Endothelial cell of umbilical vein (primary cell): ENCODE data around the gene LAMC3. TPM values are rescaled to one million over a fixed set of nuclear protein-coding genes. Genes with fewer than 3 reads are reported as not detected.

ENCODE experiments used
- BruUV-seq: library from RNA; stranded (reverse); fragments of 400-500 nt; replicated peaks from 2 replicates; lab custom pipeline; 2021; lab: Mats Ljungman, UMichigan
- CTCF ChIA-PET: fragments of 300-600, 350-600 bp; sonication (Branson Sonifier 250); formaldehyde crosslinking; loops from one replicate; lab custom pipeline; 2021; ENCODE audit warnings: antibody characterized with exemption, inconsistent platforms; lab: Charles Lee
- POLR2A ChIA-PET: fragments of 300-600, 350-600 bp; sonication (Branson Sonifier 250); formaldehyde crosslinking; loops from one replicate; lab custom pipeline; 2021; ENCODE audit warnings: antibody characterized with exemption, inconsistent platforms; lab: Charles Lee
- DNase-seq: peaks from one replicate; pipeline ENCODE4 v3.0.0-alpha.2; 2011; ENCODE audit warnings: low read depth, low spot score
- FAIRE-seq: peaks from 2 replicates; lab custom pipeline; 2011; peaks lifted over from hg19 to GRCh38; lab: Jason Lieb, UNC
- H2AFZ ChIP-seq: 2 replicates; pipeline ENCODE4 v1.6.0; 2012; ENCODE audit warnings: low read depth, low read length, control low read depth, inconsistent platforms
- H3K27ac ChIP-seq: 2 replicates; pipeline ENCODE4 v1.5.1; 2011; ENCODE audit warnings: low read depth, mild to moderate bottlenecking, control low read depth, low read length, moderate library complexity; ENCODE audit not compliant: insufficient read depth
- H3K27me3 ChIP-seq, 2 experiments: 2 replicates each; pipeline versions ENCODE4 v1.6.0 to v1.6.1; 2011; ENCODE audit warnings: low read length in 2 of 2, mixed read lengths in 1 of 2; ENCODE audit not compliant: control insufficient read depth in 2 of 2, insufficient read depth in 2 of 2
- H3K36me3 ChIP-seq, 2 experiments: 2 replicates in 1 of 2; 3 replicates in 1 of 2; pipeline ENCODE4 v1.5.1; 2011; ENCODE audit warnings: low read length in 2 of 2, mild to moderate bottlenecking in 1 of 2, moderate library complexity in 1 of 2; ENCODE audit not compliant: control insufficient read depth in 2 of 2, insufficient read depth in 2 of 2; ENCODE audit errors: extremely low read depth in 1 of 2
- H3K4me1 ChIP-seq: 3 replicates; pipeline ENCODE4 v1.5.1; 2011; ENCODE audit warnings: mild to moderate bottlenecking, low read length; ENCODE audit not compliant: control insufficient read depth, insufficient read depth; ENCODE audit errors: extremely low read depth
- H3K4me2 ChIP-seq: 2 replicates; pipeline ENCODE4 v1.6.1; 2011; ENCODE audit warnings: low read length, control low read depth, mixed read lengths; ENCODE audit not compliant: insufficient read depth
- H3K4me3 ChIP-seq, 3 experiments: fragments of 200-600 bp in 1 of 3; sonication (generic), shearing (Covaris generic) in 1 of 3; replicated peaks in 1 of 3; 2 replicates each; pipeline ENCODE4 v1.5.1; 2011 to 2016; ENCODE audit warnings: control low read depth in 3 of 3, low read length in 3 of 3, mild to moderate bottlenecking in 2 of 3, inconsistent platforms in 1 of 3, low read depth in 1 of 3, moderate library complexity in 1 of 3; ENCODE audit not compliant: insufficient read depth in 1 of 3
- H3K79me2 ChIP-seq: 2 replicates; pipeline ENCODE4 v1.6.0; 2012; ENCODE audit warnings: low read length, inconsistent platforms; ENCODE audit not compliant: control insufficient read depth, insufficient read depth
- H3K9ac ChIP-seq: replicated peaks from 2 replicates; pipeline ENCODE3; 2011; ENCODE audit warnings: low read length, control low read depth; ENCODE audit not compliant: insufficient read depth; ENCODE audit errors: extremely low read depth
- H3K9me1 ChIP-seq: replicated peaks from 3 replicates; pipeline ENCODE4 v1.6.0; 2011; ENCODE audit warnings: mild to moderate bottlenecking, low read length; ENCODE audit not compliant: control insufficient read depth, insufficient read depth; ENCODE audit errors: extremely low read depth
- H3K9me3 ChIP-seq: replicated peaks from 2 replicates; pipeline ENCODE4 v1.5.1; 2012; ENCODE audit warnings: low read length, inconsistent platforms; ENCODE audit not compliant: control insufficient read depth, insufficient read depth
- H4K20me1 ChIP-seq: replicated peaks from 2 replicates; pipeline ENCODE3; 2011; ENCODE audit warnings: mild to moderate bottlenecking, low read length; ENCODE audit not compliant: control insufficient read depth, insufficient read depth; ENCODE audit errors: extremely low read depth
- EZH2 ChIP-seq: IDR thresholded peaks from 2 replicates; pipeline ENCODE4 v1.6.1; 2012; ENCODE audit warnings: borderline replicate concordance, low read depth, mild to moderate bottlenecking, moderate library complexity, low read length, inconsistent platforms; ENCODE audit not compliant: severe bottlenecking
- FOS ChIP-seq: IDR thresholded peaks from 2 replicates; pipeline ENCODE4 v1.6.1; 2011; ENCODE audit warnings: mild to moderate bottlenecking, low read length, moderate library complexity, borderline replicate concordance; ENCODE audit not compliant: insufficient read depth
- GATA2 ChIP-seq: IDR thresholded peaks from 2 replicates; pipeline ENCODE4 v1.7.0; 2011; ENCODE audit warnings: low read depth, mild to moderate bottlenecking, moderate library complexity, mixed read lengths, low read length; ENCODE audit not compliant: insufficient read length, insufficient read depth
- JUN ChIP-seq: IDR thresholded peaks from 2 replicates; pipeline ENCODE4 v1.6.1; 2011; ENCODE audit warnings: borderline replicate concordance, low read depth; ENCODE audit not compliant: insufficient read length, insufficient read depth
- MYC ChIP-seq: IDR thresholded peaks from one replicate; pipeline ENCODE4 v1.6.1; 2011; ENCODE audit warnings: mild to moderate bottlenecking, low read depth, low read length
- POLR2A ChIP-seq: IDR thresholded peaks from 2 replicates; pipeline ENCODE4 v1.6.1; 2012; ENCODE audit warnings: low read depth, mild to moderate bottlenecking, control low read depth, low read length
- POLR2AphosphoS5 ChIP-seq: IDR thresholded peaks from 2 replicates; pipeline ENCODE4 v1.6.1; 2012; ENCODE audit warnings: low read depth, mild to moderate bottlenecking, control low read depth, low read length, moderate library complexity; ENCODE audit not compliant: insufficient read depth
- dilution Hi-C: fragments of 300-500 bp; cut with MboI; formaldehyde crosslinking; loops from one replicate; pipeline ENCODE4 v1.15.0; 2019; ENCODE audit warnings: low sequenced_read_pairs; ENCODE audit not compliant: extremely low pct_ligation_motif_present
- intact Hi-C: fragments of 100-400 bp; cut with micrococcal nuclease; formaldehyde crosslinking; loops from one replicate; pipeline ENCODE4 v1.10.0; 2022
- polyA plus RNA-seq, 4 experiments: library from polyadenylated mRNA; depleted of rRNA in 3 of 4; stranded (reverse) in 3 of 4; unstranded in 1 of 4; fragments of >200 nt; gene quantifications; 2 replicates each; pipeline versions ENCODE4 v1.2.1 to v1.2.3, GENCODE V29; 2011 to 2012; ENCODE audit warnings: missing spikeins in 1 of 4
- total RNA-seq: library from RNA; stranded (reverse); gene quantifications from 2 replicates; pipeline ENCODE4 v1.2.3, GENCODE V29; 2021
- TF ChIP-seq, protein P1 (sequence below), 2 donors: IDR thresholded peaks; 1 replicate in 1 of 2; 2 replicates in 1 of 2; pipeline ENCODE4 v1.5.1; 2011; ENCODE audit warnings: low read length in 2 of 2, mild to moderate bottlenecking in 2 of 2, moderate library complexity in 2 of 2, control low read depth in 1 of 2, inconsistent platforms in 1 of 2, low read depth in 1 of 2; ENCODE audit not compliant: insufficient read depth in 1 of 2; ENCODE audit errors: extremely low read depth in 1 of 2
- TF ChIP-seq, protein P2 (sequence below): IDR thresholded peaks from 2 replicates; pipeline ENCODE4 v1.6.1; 2011; ENCODE audit not compliant: insufficient read depth, insufficient read length

Gene LAMC3
- total and polyA plus RNA-seq, 2 donors (not counting 3 experiments of a cell fraction or from before 2014, with no cell fraction given), result 0.18 to 0.38 TPM

DNA sequence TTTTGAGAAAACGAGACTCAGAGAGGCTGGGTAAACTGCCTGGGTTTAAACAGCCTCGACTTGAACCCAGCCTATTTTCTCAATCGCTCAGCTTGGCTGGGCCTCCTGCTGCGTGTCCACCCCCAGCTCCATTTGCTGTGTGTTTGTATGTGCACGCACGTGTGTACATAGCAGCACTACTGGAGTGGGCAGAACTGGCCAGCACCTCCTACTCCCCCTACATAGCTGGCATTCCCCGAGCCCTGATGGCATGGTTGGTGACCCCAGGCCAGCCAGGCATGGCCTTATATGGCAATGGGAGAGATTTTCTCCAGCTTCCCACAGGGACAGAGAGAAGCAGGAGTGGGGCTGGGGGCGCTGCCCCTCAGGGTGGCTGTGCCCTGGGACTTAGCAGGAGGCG, 91.5 kb downstream of the LAMC3 start:
- ChIA-PET POLR2A (no interaction called here), CTCF (interaction anchor here (0.9 to 1.8 kb wide), 3 partner anchors 17 to 43 kb away, joined by 3 to 4 read pairs (median 3); no protein-coding TSS in a partner anchor)
- DNase-seq (no peak), FAIRE-seq (no peak)
- Histone ChIP-seq H2AFZ (no peak overlapping the region), H3K4me3 (no peak overlapping the region), H3K9me1 (no peaks in the 10 kb centered on the region), H3K9me3 (no peaks in the 10 kb centered on the region), H3K9ac (no peak overlapping the region), H3K4me1 (peaks cover 7% of the 10 kb centered on the region), H4K20me1 (no peaks in the 10 kb centered on the region), H3K27me3 (peaks cover 5 to 10% of the 10 kb centered on the region in 2 experiments), H3K36me3 (no peaks in the 10 kb centered on the region), H3K79me2 (no peaks in the 10 kb centered on the region), H3K27ac (no peak overlapping the region), H3K4me2 (no peak overlapping the region)
- TF ChIP-seq FOS, result no peak
- no peak for TF ChIP-seq GATA2
- no peak for TF ChIP-seq POLR2AphosphoS5
- TF ChIP-seq EZH2, result no peak
- no peak for TF ChIP-seq MYC
- intact Hi-C loops (no loop called here), dilution Hi-C loops (no loop called here)
- no TSS peak for BruUV-seq

DNA sequence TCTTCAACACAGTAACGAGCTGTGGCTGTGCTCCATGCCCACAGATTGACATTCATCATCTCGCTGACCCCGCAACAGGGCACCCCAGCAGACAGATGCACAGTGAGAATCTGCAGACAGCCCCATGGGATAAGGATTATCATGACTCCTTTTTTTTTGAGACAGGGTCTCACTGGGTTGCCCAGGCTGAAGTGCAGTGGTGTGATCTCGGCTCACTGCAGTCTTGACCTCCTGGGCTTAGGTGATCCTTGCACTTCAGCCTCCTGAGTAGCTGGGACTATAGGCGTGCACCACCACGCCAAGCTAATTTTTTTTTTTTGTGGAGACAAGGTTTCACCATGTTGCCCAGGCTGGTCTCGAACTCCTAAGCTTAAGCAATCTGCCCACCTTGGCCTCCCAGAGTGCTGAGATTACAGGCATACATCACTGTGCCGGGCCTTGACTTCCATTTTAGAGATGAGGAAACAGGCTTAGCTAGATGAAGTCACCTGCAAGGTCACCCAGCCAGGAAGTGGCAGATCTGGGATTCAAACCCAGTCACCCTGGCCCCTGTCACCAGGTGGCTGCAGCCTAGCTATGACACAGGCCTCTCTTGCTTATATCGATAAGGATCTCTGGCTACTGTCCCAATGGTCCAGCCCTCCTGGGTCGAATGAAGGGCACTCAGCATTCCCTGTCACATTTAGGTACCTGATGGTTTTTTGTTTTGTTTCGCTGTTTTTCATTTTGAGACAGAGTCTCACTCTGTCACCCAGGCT, 92.4 kb downstream of the LAMC3 start:
- DNase-seq (no peak), FAIRE-seq (no peak)
- Histone ChIP-seq H3K9ac (no peak overlapping the region), H3K9me3 (no peaks in the 10 kb centered on the region), H3K4me1 (peaks cover 7% of the 10 kb centered on the region), H3K9me1 (no peaks in the 10 kb centered on the region), H3K36me3 (no peaks in the 10 kb centered on the region), H3K4me2 (no peak overlapping the region), H3K27me3 (peaks cover 0 to 3% of the 10 kb centered on the region in 2 experiments), H3K27ac (no peak overlapping the region), H3K4me3 (no peak overlapping the region), H2AFZ (no peak overlapping the region), H4K20me1 (no peaks in the 10 kb centered on the region), H3K79me2 (no peaks in the 10 kb centered on the region)
- intact Hi-C loops (no loop called here), dilution Hi-C loops (no loop called here)
- CTCF ChIA-PET, result interaction anchor here (1.0 to 1.2 kb wide), 3 partner anchors 15 to 16 kb away, joined by 3 read pairs; no protein-coding TSS in a partner anchor
- TF ChIP-seq, protein P1, sequence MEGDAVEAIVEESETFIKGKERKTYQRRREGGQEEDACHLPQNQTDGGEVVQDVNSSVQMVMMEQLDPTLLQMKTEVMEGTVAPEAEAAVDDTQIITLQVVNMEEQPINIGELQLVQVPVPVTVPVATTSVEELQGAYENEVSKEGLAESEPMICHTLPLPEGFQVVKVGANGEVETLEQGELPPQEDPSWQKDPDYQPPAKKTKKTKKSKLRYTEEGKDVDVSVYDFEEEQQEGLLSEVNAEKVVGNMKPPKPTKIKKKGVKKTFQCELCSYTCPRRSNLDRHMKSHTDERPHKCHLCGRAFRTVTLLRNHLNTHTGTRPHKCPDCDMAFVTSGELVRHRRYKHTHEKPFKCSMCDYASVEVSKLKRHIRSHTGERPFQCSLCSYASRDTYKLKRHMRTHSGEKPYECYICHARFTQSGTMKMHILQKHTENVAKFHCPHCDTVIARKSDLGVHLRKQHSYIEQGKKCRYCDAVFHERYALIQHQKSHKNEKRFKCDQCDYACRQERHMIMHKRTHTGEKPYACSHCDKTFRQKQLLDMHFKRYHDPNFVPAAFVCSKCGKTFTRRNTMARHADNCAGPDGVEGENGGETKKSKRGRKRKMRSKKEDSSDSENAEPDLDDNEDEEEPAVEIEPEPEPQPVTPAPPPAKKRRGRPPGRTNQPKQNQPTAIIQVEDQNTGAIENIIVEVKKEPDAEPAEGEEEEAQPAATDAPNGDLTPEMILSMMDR (IDR thresholded peaks at IDR 0.05; ENCODE audit: extremely low read depth in 1 of 2, insufficient read depth in 1 of 2, low read depth in 1 of 2, low read length in 2 of 2), result no peak
- TF ChIP-seq, protein P2, sequence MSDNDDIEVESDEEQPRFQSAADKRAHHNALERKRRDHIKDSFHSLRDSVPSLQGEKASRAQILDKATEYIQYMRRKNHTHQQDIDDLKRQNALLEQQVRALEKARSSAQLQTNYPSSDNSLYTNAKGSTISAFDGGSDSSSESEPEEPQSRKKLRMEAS, result no peak
- TF ChIP-seq EZH2, result no peak
- no peak for TF ChIP-seq JUN
- TF ChIP-seq POLR2AphosphoS5, result no peak
- no peak for TF ChIP-seq MYC
- TF ChIP-seq FOS, result no peak
- no peak for TF ChIP-seq GATA2
- TF ChIP-seq POLR2A, result no peak
- no TSS peak for BruUV-seq
- POLR2A ChIA-PET, result no interaction called here
